Measurements from ENCODE around the gene PRPF40B.

DNA sequence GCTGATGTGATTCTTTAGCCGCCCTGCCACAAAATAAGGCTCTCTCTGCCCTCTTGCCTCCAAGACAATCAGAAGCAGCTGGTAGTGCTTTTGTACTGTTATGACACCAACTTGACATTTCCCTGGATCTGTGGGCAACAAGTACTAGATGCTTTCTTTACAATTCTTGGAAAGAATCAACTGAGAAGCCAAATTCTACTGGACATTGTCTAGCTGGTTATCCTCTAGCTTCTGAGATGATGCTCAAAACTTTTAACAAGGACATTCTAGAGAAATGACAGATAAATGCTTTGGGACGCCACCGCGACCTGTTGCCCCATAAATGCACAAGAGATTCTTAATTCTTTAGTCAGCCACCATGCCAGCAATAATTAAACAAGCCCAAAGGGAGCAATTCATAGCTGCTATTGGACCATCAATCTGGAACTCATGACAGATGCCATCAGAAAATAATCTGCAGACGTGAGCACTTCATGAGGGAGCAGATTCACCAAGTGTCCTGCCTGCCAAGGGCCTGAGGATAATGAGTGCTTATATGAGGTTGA lies 61.0 kb downstream of the PRPF40B start:
- TF ChIP-seq POLR2A (IDR thresholded peaks at IDR 0.05; ENCODE audit: low read depth, low read length) (no peak), TAF1 (IDR thresholded peaks at IDR 0.05; ENCODE audit: borderline replicate concordance, low read depth, low read length) (no peak)
